GM12873 (cell line): ENCODE data around the gene GABPA.

Experiments used
- TF ChIP-seq, protein P1 (sequence below): IDR thresholded peaks from 2 replicates; pipeline ENCODE4 v1.5.1; 2012; ENCODE audit warnings: low read depth, mild to moderate bottlenecking, moderate library complexity, low read length, control low read depth; ENCODE audit not compliant: insufficient read depth; ENCODE audit errors: missing control alignments

GABPA gene

DNA sequence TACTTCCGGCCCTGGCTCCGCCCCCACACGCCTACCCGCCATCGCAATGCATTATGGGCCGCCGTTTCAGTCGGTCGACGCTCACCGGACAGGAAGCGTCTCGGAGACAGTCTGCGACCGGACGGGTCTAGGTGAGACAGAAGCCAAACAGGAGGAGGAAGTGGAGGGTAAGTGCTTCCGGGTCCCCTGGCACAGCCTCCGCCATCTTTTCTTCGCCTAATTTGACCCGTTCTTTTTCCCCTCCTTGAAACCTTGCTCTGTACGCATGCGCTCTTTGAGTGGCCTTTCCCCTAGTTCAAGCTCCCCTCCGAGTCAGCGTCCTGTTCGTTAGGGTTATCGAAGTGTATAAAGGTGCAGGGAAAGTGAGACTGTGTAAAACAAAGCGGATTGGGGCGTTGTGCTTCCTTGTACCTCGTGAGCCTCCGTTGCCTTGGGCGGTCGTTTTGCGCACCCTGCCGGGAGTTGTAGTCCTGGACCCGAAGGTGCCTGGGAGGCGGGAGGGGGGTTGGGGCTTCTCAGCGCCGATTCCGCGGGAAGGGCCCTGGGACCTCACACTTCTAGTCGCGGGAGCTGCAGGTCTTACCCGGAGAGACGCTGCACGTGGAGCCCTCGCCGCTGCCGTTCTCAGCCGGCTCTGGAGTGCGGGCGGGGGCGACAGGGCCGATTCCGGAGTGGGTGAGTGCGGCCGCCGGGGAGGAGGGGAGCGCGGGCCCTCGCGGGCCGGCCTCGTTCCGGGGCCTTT lies at the start of gene GABPA, which contains the start of gene ATP5PF:
Gene GABPA (plus strand): TSS at position 69 of the 742 bp plus-strand sequence. CDS start 6,627 bp downstream, outside the sequence.
Gene ATP5PF (minus strand): TSS at position 1 of the 742 bp plus-strand sequence. CDS start 5,110 bp downstream, outside the sequence.
- TF ChIP-seq, protein P1, sequence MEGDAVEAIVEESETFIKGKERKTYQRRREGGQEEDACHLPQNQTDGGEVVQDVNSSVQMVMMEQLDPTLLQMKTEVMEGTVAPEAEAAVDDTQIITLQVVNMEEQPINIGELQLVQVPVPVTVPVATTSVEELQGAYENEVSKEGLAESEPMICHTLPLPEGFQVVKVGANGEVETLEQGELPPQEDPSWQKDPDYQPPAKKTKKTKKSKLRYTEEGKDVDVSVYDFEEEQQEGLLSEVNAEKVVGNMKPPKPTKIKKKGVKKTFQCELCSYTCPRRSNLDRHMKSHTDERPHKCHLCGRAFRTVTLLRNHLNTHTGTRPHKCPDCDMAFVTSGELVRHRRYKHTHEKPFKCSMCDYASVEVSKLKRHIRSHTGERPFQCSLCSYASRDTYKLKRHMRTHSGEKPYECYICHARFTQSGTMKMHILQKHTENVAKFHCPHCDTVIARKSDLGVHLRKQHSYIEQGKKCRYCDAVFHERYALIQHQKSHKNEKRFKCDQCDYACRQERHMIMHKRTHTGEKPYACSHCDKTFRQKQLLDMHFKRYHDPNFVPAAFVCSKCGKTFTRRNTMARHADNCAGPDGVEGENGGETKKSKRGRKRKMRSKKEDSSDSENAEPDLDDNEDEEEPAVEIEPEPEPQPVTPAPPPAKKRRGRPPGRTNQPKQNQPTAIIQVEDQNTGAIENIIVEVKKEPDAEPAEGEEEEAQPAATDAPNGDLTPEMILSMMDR: no peak

DNA sequence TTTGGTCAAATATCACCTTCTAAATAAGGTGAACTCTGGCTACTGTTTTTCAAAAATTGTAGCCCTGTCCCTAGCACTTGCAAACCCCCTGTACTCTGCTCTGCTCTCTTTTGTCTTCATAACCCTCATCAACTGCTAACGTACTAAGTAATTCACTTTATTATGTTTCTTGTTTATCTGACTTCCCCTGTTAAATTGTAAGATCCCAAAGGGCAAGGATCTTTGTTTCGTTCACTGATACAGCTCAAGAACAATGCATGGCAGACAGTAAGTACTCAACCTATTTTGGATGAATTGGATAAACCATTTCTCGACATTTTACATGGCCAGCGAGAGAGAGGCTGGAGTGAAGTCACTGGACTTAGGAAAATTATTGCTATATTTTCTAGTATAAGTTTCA lies 47.0 kb upstream of the GABPA start:
- TF ChIP-seq, protein P1: no peak

DNA sequence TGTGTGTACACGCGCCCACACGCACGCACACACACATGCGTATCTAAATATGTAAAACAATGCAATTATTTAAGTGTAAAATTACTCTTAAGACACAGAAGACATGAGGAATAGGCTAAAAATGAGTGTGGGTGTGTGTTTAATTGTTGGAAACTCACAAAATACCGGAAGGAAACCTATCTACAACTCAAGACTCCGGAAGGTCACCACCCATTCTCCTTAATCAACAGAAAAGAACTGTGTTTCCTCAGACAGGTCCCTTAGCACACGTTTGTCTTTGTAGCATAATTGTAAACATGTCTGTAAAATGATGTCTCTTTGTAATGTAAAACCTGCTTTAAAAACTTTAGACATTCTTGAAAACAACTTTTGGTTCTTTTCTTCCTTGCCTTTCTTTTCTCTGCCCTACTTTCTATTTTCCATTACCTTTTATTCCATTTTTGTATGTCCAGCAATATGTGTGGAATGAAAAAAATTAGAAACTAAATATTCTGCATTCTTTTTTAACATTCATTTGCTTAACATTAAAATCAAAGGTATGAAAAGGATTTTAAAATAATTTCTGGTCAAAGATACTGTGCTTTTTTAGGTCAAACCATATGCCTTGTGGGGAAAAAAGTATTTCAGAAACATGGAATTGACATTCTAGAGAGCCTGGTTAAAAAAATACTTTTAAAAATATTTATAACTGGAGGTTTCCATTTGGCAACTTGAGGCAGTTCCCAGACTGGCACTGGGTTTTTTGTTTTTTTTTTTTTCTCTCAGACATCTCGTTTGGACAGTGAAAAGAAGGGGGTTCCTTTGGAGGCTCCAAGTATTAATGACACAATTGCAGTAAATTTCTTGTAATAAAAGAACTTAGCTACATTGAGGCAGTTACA lies 46.3 kb upstream of the GABPA start:
- TF ChIP-seq, protein P1: no peak

DNA sequence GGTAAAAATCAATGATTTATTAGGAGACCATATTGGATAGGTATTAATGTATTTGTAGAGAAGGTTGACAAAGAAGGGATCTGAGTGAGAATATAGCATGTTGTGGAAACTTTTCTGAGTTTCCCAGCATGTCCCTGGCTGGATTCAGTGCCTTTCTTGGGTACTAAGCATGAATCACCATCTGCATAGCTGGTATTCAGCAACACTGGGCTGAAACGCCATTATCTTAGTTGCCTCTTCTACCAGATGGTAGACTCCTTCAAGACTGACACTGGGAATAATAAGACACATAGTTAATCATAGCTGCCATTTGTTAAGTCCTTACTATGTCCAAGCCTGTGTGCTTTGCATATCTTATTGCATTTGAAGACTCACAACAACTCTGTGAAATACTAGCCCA lies 45.5 kb upstream of the GABPA start:
- TF ChIP-seq, protein P1: no peak

DNA sequence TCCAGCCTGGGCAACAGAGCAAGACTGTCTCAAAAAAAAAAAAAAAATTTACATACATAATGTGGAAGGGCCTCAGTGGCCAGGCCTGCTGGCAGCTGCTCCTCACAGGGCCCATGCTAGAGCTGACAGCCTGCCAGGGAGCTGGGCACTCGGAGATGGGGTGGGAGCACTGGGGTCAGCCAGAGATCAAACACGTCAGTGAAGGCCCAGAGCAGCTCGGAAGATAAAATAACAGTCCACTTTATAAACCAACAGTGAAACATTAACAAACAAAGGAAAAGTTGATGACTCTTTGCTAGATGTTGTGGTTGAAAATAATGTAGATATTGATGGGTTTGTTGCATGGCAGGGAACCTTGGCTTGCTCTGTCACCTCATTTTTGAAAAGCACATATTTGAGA lies 42.8 kb upstream of the GABPA start:
- TF ChIP-seq, protein P1: no peak

DNA sequence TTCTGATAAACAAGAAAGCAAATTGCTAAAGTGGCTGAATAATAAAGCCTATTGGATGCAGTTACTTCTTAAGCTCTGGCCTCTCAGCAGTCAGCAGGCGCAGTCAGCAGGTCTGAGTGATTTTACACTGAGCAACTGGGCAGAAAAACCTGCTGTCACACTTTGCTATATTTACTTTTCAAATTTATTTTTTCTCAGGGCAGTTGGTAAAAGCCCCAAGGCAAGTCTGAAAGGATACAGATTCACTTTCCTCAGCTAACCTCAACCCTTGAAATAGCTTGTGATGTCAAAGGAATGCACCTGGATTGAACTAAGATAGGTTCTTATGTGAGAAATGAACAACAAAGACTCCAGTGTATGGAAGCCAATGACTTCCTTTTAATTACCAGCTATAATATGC lies 34.0 kb upstream of the GABPA start:
- TF ChIP-seq, protein P1: no peak

DNA sequence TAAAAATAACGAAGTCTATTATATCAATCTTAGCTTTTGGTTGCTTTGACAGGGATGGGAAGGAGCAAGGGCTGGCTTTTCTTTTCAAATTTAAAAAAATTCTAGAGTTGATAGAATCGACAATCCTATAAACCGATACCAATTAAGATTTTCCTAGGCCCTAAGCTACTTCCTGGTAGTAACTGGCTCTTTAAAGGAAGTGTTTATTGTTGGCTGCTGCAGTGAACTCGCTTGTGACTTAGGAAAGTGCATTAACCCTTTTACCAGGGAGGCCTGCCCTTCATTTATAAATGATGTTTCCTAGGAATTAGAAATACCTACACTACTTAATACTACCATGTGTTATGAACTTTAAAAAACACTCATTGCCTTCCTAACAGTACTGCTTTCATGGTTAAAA lies 33.2 kb upstream of the GABPA start:
- TF ChIP-seq, protein P1: no peak
